Suprapubic skin (tissue), 3 donors: Measurements from ENCODE around the gene MB21D2.

ENCODE experiments used
- CTCF ChIP-seq, 2 donors: fragments of 200-600 bp in 1 of 2; fragments of 450-650 bp in 1 of 2; sonication (generic) in 1 of 2; IDR thresholded peaks; one replicate each; pipeline ENCODE4 v1.5.1; 2016 to 2019; ENCODE audit warnings: antibody characterized with exemption in 2 of 2, mild to moderate bottlenecking in 1 of 2, moderate library complexity in 1 of 2
- POLR2A ChIP-seq, 2 donors: fragments of 450-650 bp; IDR thresholded peaks; one replicate each; pipeline ENCODE4 v1.6.1; 2017; ENCODE audit warnings: antibody characterized with exemption in 2 of 2, mild to moderate bottlenecking in 2 of 2, moderate library complexity in 2 of 2

GRCh38 chr3:192817506-192817905 lies 100.2 kb downstream of the MB21D2 start:
- TF ChIP-seq POLR2A (IDR thresholded peaks at IDR 0.05) (no peak), CTCF (IDR thresholded peaks at IDR 0.05) (no peak)
